Loucy (cell line): ENCODE data around the gene CDKN2D.

Experiments used
- H2AFZ ChIP-seq: fragments of 200-600 bp; sonication (generic); 2 replicates; pipeline ENCODE4 v1.6.0; 2016; ENCODE audit warnings: antibody characterized with exemption, mild to moderate bottlenecking, low read length, moderate library complexity
- H3F3A ChIP-seq: fragments of 200-600 bp; 2 replicates; pipeline ENCODE4 v1.6.0; 2016; ENCODE audit warnings: antibody characterized with exemption, low read depth, mild to moderate bottlenecking
- H3K27me3 ChIP-seq: fragments of 200-600 bp; sonication (generic); 2 replicates; pipeline ENCODE4 v1.6.1; 2014; ENCODE audit warnings: low read length, mild to moderate bottlenecking; ENCODE audit not compliant: insufficient read depth, poor library complexity, severe bottlenecking
- H3K36me3 ChIP-seq: fragments of 200-600 bp; sonication (generic); 2 replicates; pipeline ENCODE4 v1.6.1; 2016; ENCODE audit warnings: low read length; ENCODE audit not compliant: insufficient read depth
- H3K4me1 ChIP-seq: fragments of 200-600 bp; sonication (generic); 2 replicates; pipeline ENCODE4 v1.5.1; 2014; ENCODE audit warnings: low read length, mild to moderate bottlenecking; ENCODE audit not compliant: insufficient read depth, poor library complexity, severe bottlenecking
- H3K4me2 ChIP-seq: fragments of 200-600 bp; sonication (generic); 2 replicates; pipeline ENCODE4 v1.6.0; 2014; ENCODE audit warnings: antibody characterized with exemption, low read length, low read depth, mild to moderate bottlenecking; ENCODE audit not compliant: poor library complexity, severe bottlenecking
- H3K4me3 ChIP-seq: fragments of 200-600 bp; sonication (generic); 2 replicates; pipeline ENCODE4 v1.5.1; 2014; ENCODE audit warnings: low read length, mild to moderate bottlenecking, mixed read lengths; ENCODE audit not compliant: poor library complexity, severe bottlenecking
- H3K79me2 ChIP-seq: fragments of 200-600 bp; sonication (generic); 2 replicates; pipeline ENCODE4 v1.6.1; 2014; ENCODE audit warnings: low read length; ENCODE audit not compliant: insufficient read depth
- H3K9ac ChIP-seq: fragments of 200-600 bp; sonication (generic); 2 replicates; pipeline ENCODE4 v1.6.0; 2014; ENCODE audit warnings: mild to moderate bottlenecking, low read depth, low read length, moderate library complexity; ENCODE audit not compliant: poor library complexity, severe bottlenecking
- H3K9me2 ChIP-seq: fragments of 200-600 bp; sonication (generic); replicated peaks from 2 replicates; pipeline ENCODE4 v1.6.1; 2016; ENCODE audit warnings: low read depth, low read length, mixed read lengths
- H3K9me3 ChIP-seq: fragments of 200-600 bp; sonication (generic); 2 replicates; pipeline ENCODE4 v1.6.1; 2014; ENCODE audit warnings: mild to moderate bottlenecking, antibody characterized with exemption, low read length, low read depth; ENCODE audit not compliant: insufficient read depth
- H4K20me1 ChIP-seq: fragments of 200-600 bp; sonication (generic); 2 replicates; pipeline ENCODE4 v1.6.0; 2014; ENCODE audit warnings: antibody characterized with exemption, low read length, mild to moderate bottlenecking; ENCODE audit not compliant: insufficient read depth, poor library complexity, severe bottlenecking
- CTCF ChIP-seq: fragments of 200-600 bp; sonication (generic); conservative IDR thresholded peaks from 2 replicates; pipeline ENCODE4 v1.5.1; 2014; ENCODE audit warnings: mild to moderate bottlenecking, antibody characterized with exemption, low read length
- EZH2phosphoT487 ChIP-seq: fragments of 200-600 bp; IDR thresholded peaks from 2 replicates; pipeline ENCODE4 v1.6.1; 2018; ENCODE audit warnings: antibody characterized with exemption, mild to moderate bottlenecking, moderate library complexity, borderline replicate concordance

Gene CDKN2D

GRCh38 chr19:10523135-10523636 lies 45.6 kb downstream of the CDKN2D start:
- Histone ChIP-seq H3K4me3 (no peak overlapping the region), H3K79me2 (no peaks in the 10 kb centered on the region), H4K20me1 (no peaks in the 10 kb centered on the region), H3K36me3 (no peaks in the 10 kb centered on the region), H3K4me1 (no peaks in the 10 kb centered on the region), H2AFZ (no peak overlapping the region), H3K9me3 (no peaks in the 10 kb centered on the region), H3K9me2 (no peaks in the 10 kb centered on the region), H3K27me3 (no peaks in the 10 kb centered on the region), H3K9ac (no peak overlapping the region), H3F3A (no peaks in the 10 kb centered on the region), H3K4me2 (no peak overlapping the region)
- no peak for TF ChIP-seq EZH2phosphoT487
- no peak for TF ChIP-seq CTCF

GRCh38 chr19:10521461-10522171 lies 47.2 kb downstream of the CDKN2D start:
- H3K4me1 ChIP-seq: peaks cover 3% of the 10 kb centered on the region
- no peaks in the 10 kb centered on the region for H3K9me2 ChIP-seq
- H2AFZ ChIP-seq: no peak overlapping the region
- H3K9me3 ChIP-seq: no peaks in the 10 kb centered on the region
- H3F3A ChIP-seq: no peaks in the 10 kb centered on the region
- H3K27me3 ChIP-seq: no peaks in the 10 kb centered on the region
- no peak overlapping the region for H3K9ac ChIP-seq
- H4K20me1 ChIP-seq: no peaks in the 10 kb centered on the region
- TF ChIP-seq CTCF (no peak), EZH2phosphoT487 (no peak)
- no peak overlapping the region for H3K4me3 ChIP-seq
- no peaks in the 10 kb centered on the region for H3K36me3 ChIP-seq
- H3K4me2 ChIP-seq: no peak overlapping the region
- no peaks in the 10 kb centered on the region for H3K79me2 ChIP-seq

- no peak overlapping the region for H3K9ac ChIP-seq
- TF ChIP-seq CTCF (no peak), EZH2phosphoT487 (no peak)
- no peaks in the 10 kb centered on the region for H3K9me2 ChIP-seq
- H2AFZ ChIP-seq: no peak overlapping the region
- no peak overlapping the region for H3K4me3 ChIP-seq
- no peaks in the 10 kb centered on the region for H3K79me2 ChIP-seq
- no peak overlapping the region for H3K4me2 ChIP-seq
- H3K27me3 ChIP-seq: no peaks in the 10 kb centered on the region
- H3K4me1 ChIP-seq: peaks cover 4% of the 10 kb centered on the region
- H3K36me3 ChIP-seq: no peaks in the 10 kb centered on the region
- no peaks in the 10 kb centered on the region for H4K20me1 ChIP-seq
- no peaks in the 10 kb centered on the region for H3K9me3 ChIP-seq
- H3F3A ChIP-seq: no peaks in the 10 kb centered on the region
Measured at GRCh38 chr19:10520652-10521318, 48.0 kb downstream of the CDKN2D start.
